Neuron (in vitro differentiated cells): ENCODE results near the gene NRXN2.

Experiments
- H2AFZ ChIP-seq: one replicate; pipeline ENCODE4 v1.6.1; 2013; ENCODE audit warnings: low read depth, mild to moderate bottlenecking, inconsistent platforms, low read length, moderate library complexity
- H3K27me3 ChIP-seq: one replicate; pipeline ENCODE4 v1.6.1; 2013; ENCODE audit warnings: low read length; ENCODE audit not compliant: insufficient read depth
- H3K36me3 ChIP-seq: one replicate; pipeline ENCODE4 v1.6.1; 2013; ENCODE audit warnings: low read length; ENCODE audit not compliant: insufficient read depth
- H3K4me1 ChIP-seq: one replicate; pipeline ENCODE4 v1.6.1; 2013; ENCODE audit warnings: low read length; ENCODE audit not compliant: insufficient read depth
- H3K4me3 ChIP-seq: 2 replicates; pipeline ENCODE4 v1.5.1; 2013; ENCODE audit warnings: mild to moderate bottlenecking, low read length, moderate library complexity
- H3K9me3 ChIP-seq: one replicate; pipeline ENCODE4 v1.6.1; 2013; ENCODE audit warnings: low read length

NRXN2 gene

GRCh38 chr11:64593156-64594105 lies 129.6 kb downstream of the NRXN2 start:
- no peaks in the 10 kb centered on the region for H3K4me1 ChIP-seq
- H3K9me3 ChIP-seq, result no peaks in the 10 kb centered on the region
- H3K36me3 ChIP-seq, result no peaks in the 10 kb centered on the region
- H2AFZ ChIP-seq, result no peak overlapping the region
- no peak overlapping the region for H3K4me3 ChIP-seq
- H3K27me3 ChIP-seq, result no peaks in the 10 kb centered on the region

- no peak overlapping the region for H2AFZ ChIP-seq
- H3K4me3 ChIP-seq, result no peak overlapping the region
- H3K9me3 ChIP-seq, result no peaks in the 10 kb centered on the region
- no peaks in the 10 kb centered on the region for H3K27me3 ChIP-seq
- no peaks in the 10 kb centered on the region for H3K36me3 ChIP-seq
- H3K4me1 ChIP-seq, result no peaks in the 10 kb centered on the region
Observed at GRCh38 chr11:64592656-64593055, 130.3 kb downstream of the NRXN2 start.

- no peak overlapping the region for H3K4me3 ChIP-seq
- no peaks in the 10 kb centered on the region for H3K4me1 ChIP-seq
- no peaks in the 10 kb centered on the region for H3K36me3 ChIP-seq
- H3K27me3 ChIP-seq, result no peaks in the 10 kb centered on the region
- no peaks in the 10 kb centered on the region for H3K9me3 ChIP-seq
- H2AFZ ChIP-seq, result no peak overlapping the region
Observed at GRCh38 chr11:64592234-64592615, 130.8 kb downstream of the NRXN2 start.

- H3K4me3 ChIP-seq, result no peak overlapping the region
- H3K9me3 ChIP-seq, result no peaks in the 10 kb centered on the region
- no peak overlapping the region for H2AFZ ChIP-seq
- no peaks in the 10 kb centered on the region for H3K36me3 ChIP-seq
- H3K27me3 ChIP-seq, result no peaks in the 10 kb centered on the region
- no peaks in the 10 kb centered on the region for H3K4me1 ChIP-seq
Observed at GRCh38 chr11:64591257-64592233, 131.5 kb downstream of the NRXN2 start.

- no peaks in the 10 kb centered on the region for H3K27me3 ChIP-seq
- no peaks in the 10 kb centered on the region for H3K4me1 ChIP-seq
- H3K9me3 ChIP-seq, result no peaks in the 10 kb centered on the region
- H2AFZ ChIP-seq, result no peak within 1 kb of the TSS
- no peaks in the 10 kb centered on the region for H3K36me3 ChIP-seq
- H3K4me3 ChIP-seq, result no peak within 1 kb of the TSS
Observed at GRCh38 chr11:64590763-64591221, 132.2 kb downstream of the NRXN2 start, which contains the start of gene SLC22A12. TSS of gene SLC22A12 (plus strand) at chr11:64591220. CDS start at chr11:64591557, 337 bp downstream.

- H3K27me3 ChIP-seq, result peaks cover 6% of the 10 kb centered on the region
- no peak overlapping the region for H3K4me3 ChIP-seq
- H3K36me3 ChIP-seq, result no peaks in the 10 kb centered on the region
- no peak overlapping the region for H2AFZ ChIP-seq
- H3K9me3 ChIP-seq, result no peaks in the 10 kb centered on the region
- H3K4me1 ChIP-seq, result no peaks in the 10 kb centered on the region
Observed at GRCh38 chr11:64588701-64589100, 134.3 kb downstream of the NRXN2 start.

GRCh38 chr11:64586366-64586765 lies 136.6 kb downstream of the NRXN2 start:
- Histone ChIP-seq H3K36me3 (no peaks in the 10 kb centered on the region), H3K27me3 (peaks cover 6% of the 10 kb centered on the region), H3K9me3 (peaks cover 2% of the 10 kb centered on the region), H3K4me1 (no peaks in the 10 kb centered on the region), H2AFZ (no peak overlapping the region), H3K4me3 (no peak overlapping the region)

GRCh38 chr11:64585150-64585549 lies 137.8 kb downstream of the NRXN2 start:
- Histone ChIP-seq H2AFZ (no peak overlapping the region), H3K36me3 (no peaks in the 10 kb centered on the region), H3K4me1 (no peaks in the 10 kb centered on the region), H3K27me3 (peaks cover 6% of the 10 kb centered on the region), H3K9me3 (peaks cover 2% of the 10 kb centered on the region), H3K4me3 (no peak overlapping the region)

- Histone ChIP-seq H3K4me3 (no peak overlapping the region), H3K27me3 (peaks cover 6% of the 10 kb centered on the region), H3K36me3 (no peaks in the 10 kb centered on the region), H3K4me1 (no peaks in the 10 kb centered on the region), H3K9me3 (peaks cover 5% of the 10 kb centered on the region), H2AFZ (no peak overlapping the region)
Observed at GRCh38 chr11:64583296-64584262, 139.4 kb downstream of the NRXN2 start.

GRCh38 chr11:64582885-64583284 lies 140.1 kb downstream of the NRXN2 start:
- H3K4me3 ChIP-seq, result no peak overlapping the region
- H3K36me3 ChIP-seq, result no peaks in the 10 kb centered on the region
- H2AFZ ChIP-seq, result no peak overlapping the region
- H3K9me3 ChIP-seq, result peaks cover 5% of the 10 kb centered on the region
- peaks cover 6% of the 10 kb centered on the region for H3K27me3 ChIP-seq
- H3K4me1 ChIP-seq, result no peaks in the 10 kb centered on the region

- no peak overlapping the region for H3K4me3 ChIP-seq
- H2AFZ ChIP-seq, result no peak overlapping the region
Observed at GRCh38 chr11:64581057-64581523, 141.9 kb downstream of the NRXN2 start.

GRCh38 chr11:64580412-64580811 lies 142.6 kb downstream of the NRXN2 start:
- H3K9me3 ChIP-seq, result peaks cover 5% of the 10 kb centered on the region
- H3K27me3 ChIP-seq, result peaks cover 6% of the 10 kb centered on the region
- no peaks in the 10 kb centered on the region for H3K4me1 ChIP-seq
- H2AFZ ChIP-seq, result no peak overlapping the region
- no peak overlapping the region for H3K4me3 ChIP-seq
- H3K36me3 ChIP-seq, result no peaks in the 10 kb centered on the region

More at GRCh38 chr11:64581057-64581523, 141.9 kb downstream of the NRXN2 start:
- Histone ChIP-seq H3K9me3 (peaks cover 5% of the 10 kb centered on the region), H3K4me1 (no peaks in the 10 kb centered on the region), H3K36me3 (no peaks in the 10 kb centered on the region), H3K27me3 (peaks cover 6% of the 10 kb centered on the region)
